Renal pelvis (tissue), 4 donors: Measurements from ENCODE around the gene OR3A2. TPM values are rescaled to one million over a fixed set of nuclear protein-coding genes. Genes with fewer than 3 reads are reported as not detected.
"Not testable (repeated sequence)": the region's sequence is repeated elsewhere in the genome, so short reads cannot be mapped to it uniquely, and the experiment has no call there.

ENCODE experiments used
- DNase-seq: peaks from one replicate; pipeline ENCODE4 v3.0.0-alpha.2; 2013
- polyA plus RNA-seq, 3 donors: library from polyadenylated mRNA; unstranded; fragments of 120-200 nt; gene quantifications; one replicate each; pipeline ENCODE4 v1.2.1, GENCODE V29; 2013; ENCODE audit not compliant: insufficient read length in 3 of 3

The OR3A2 gene
- polyA plus RNA-seq, 3 donors: 0.18 to 2.5 (median 0.71) TPM

- no peak for DNase-seq
Observed at GRCh38 chr17:3295632-3296031, 90.5 kb downstream of the OR3A2 start.

GRCh38 chr17:3293548-3293947, 92.6 kb downstream of the OR3A2 start:
- not testable (repeated sequence) for DNase-seq

GRCh38 chr17:3282901-3283300, 103.2 kb downstream of the OR3A2 start:
- no peak for DNase-seq

- DNase-seq: no peak
Observed at GRCh38 chr17:3276126-3276525, 110.0 kb downstream of the OR3A2 start.

GRCh38 chr17:3271072-3271848, 114.8 kb downstream of the OR3A2 start:
- no peak for DNase-seq

GRCh38 chr17:3260600-3260999, 125.5 kb downstream of the OR3A2 start:
- no peak for DNase-seq

GRCh38 chr17:3260163-3260562, 125.9 kb downstream of the OR3A2 start:
- DNase-seq: no peak

- DNase-seq: no peak
Observed at GRCh38 chr17:3256575-3256974, 129.5 kb downstream of the OR3A2 start.

- not testable (repeated sequence) for DNase-seq
Observed at GRCh38 chr17:3249013-3249412, 137.1 kb downstream of the OR3A2 start.

GRCh38 chr17:3244841-3245240, 141.3 kb downstream of the OR3A2 start:
- not testable (repeated sequence) for DNase-seq

GRCh38 chr17:3241044-3241443, 145.1 kb downstream of the OR3A2 start:
- DNase-seq: not testable (repeated sequence)

- not testable (repeated sequence) for DNase-seq
Observed at GRCh38 chr17:3238685-3239084, 147.4 kb downstream of the OR3A2 start.

- DNase-seq: not testable (repeated sequence)
Observed at GRCh38 chr17:3232300-3232699, 153.8 kb downstream of the OR3A2 start.

Other genes starting within 250 kb of the OR3A2 start
- gene OR1A2, start 188.8 kb downstream of the OR3A2 start, polyA plus RNA-seq: not detected
- gene OR1A1, start 178.6 kb downstream of the OR3A2 start, polyA plus RNA-seq: not detected
- under 1 TPM; 0.18 to 0.33 (median 0.19) TPM for gene OR3A1, start 87.9 kb downstream of the OR3A2 start, polyA plus RNA-seq
- under 1 TPM in 1 of 3 donors, not detected in 2; 0.06 TPM for gene OR1E1, start 12.1 kb upstream of the OR3A2 start, polyA plus RNA-seq
- gene OR3A3, start 25.1 kb upstream of the OR3A2 start, polyA plus RNA-seq: under 1 TPM; 0.03 to 0.12 (median 0.10) TPM
- gene OR1E2, start 47.5 kb upstream of the OR3A2 start, polyA plus RNA-seq: not detected
- under 1 TPM; 0.38 to 0.68 (median 0.41) TPM for gene SPATA22, start 85.5 kb upstream of the OR3A2 start, polyA plus RNA-seq
- gene ASPA, start 89.7 kb upstream of the OR3A2 start, polyA plus RNA-seq: 10 to 100 TPM; 19.1 to 36.5 (median 31.8) TPM
- 1 to 10 TPM in 2 of 3 donors, under 1 TPM in 1; 0.77 to 1.7 (median 1.4) TPM for gene TRPV3, start 171.5 kb upstream of the OR3A2 start, polyA plus RNA-seq
- gene TRPV1, start 223.1 kb upstream of the OR3A2 start, polyA plus RNA-seq: 10 to 100 TPM in 2 of 3 donors, 1 to 10 TPM in 1; 7.7 to 14.0 (median 10.3) TPM
- gene SHPK, start 249.9 kb upstream of the OR3A2 start, polyA plus RNA-seq: 10 to 100 TPM; 13.6 to 20.8 (median 15.6) TPM